Stimulated activated CD8-positive, alpha-beta memory T cell treated with anti-CD3 and anti-CD28 coated beads, Interleukin-7, amount 100 ng/mL, for 1 hour (primary cell): ENCODE measurements around the gene C1R.
"Not testable (repeated sequence)": the region's sequence is repeated elsewhere in the genome, so short reads cannot be mapped to it uniquely, and the experiment has no call there.

ENCODE experiments used
- DNase-seq, 2 donors: peaks; one replicate each; pipeline ENCODE4 v3.0.0-alpha.2; 2020; ENCODE audit warnings: low read depth in 2 of 2

The C1R gene

DNA sequence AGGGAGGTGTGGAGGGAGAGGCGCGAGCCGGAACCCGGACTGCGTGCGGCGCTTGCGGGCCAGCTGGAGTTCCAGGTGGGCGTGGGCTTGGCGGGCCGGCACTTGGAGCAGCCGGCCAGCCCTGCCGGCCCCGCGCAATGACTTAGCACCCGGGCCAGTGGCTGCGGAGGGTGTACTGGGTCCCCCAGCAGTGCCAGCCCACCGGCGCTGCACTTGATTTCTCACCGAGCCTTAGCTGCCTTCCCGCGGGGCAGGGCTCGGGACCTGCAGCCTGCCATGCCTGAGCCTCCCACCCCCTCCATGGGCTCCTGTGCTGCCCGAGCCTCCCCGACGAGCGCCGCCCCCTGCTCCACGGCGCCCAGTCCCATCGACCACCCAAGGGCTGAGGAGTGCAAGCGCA lies 54.8 kb downstream of the C1R start:
- DNase-seq, result not testable (repeated sequence)

DNA sequence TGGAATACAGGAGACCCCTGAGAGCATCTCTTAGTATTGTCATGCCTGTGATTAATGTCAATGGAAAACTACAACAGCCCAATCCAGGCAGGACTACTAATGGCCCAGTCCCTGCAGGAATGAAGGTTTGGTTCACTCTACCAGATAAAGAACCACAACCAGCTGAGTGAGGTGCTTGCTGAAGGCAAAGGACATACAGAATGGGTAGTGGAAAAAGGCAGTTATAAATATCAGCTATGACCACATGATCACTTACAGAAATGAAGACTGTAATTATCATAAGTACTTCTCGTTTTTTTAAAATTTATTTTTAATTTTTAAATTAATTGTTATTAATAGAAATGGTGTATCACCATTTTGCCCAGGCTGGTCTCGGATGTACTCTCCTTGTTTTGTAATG lies 56.8 kb downstream of the C1R start:
- DNase-seq, result no peak

DNA sequence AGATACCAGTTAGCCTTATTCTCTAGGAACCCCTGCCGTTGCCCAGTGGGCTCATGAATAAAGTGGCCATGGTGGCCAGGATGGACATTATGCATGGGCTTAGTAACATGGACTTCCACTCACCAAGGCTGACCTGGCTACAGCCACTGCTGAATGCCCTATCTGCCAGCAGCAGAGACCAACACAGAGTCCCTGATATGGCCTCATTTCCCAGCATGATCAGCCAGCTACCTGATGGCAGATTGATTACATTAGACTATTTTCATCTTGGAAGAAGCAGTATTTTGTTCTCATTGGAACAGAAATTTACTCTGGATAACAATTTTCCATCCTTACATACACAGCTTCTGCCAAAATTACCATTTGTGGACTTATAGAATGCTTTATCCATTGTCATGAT lies 57.8 kb downstream of the C1R start:
- DNase-seq, result no peak

DNA sequence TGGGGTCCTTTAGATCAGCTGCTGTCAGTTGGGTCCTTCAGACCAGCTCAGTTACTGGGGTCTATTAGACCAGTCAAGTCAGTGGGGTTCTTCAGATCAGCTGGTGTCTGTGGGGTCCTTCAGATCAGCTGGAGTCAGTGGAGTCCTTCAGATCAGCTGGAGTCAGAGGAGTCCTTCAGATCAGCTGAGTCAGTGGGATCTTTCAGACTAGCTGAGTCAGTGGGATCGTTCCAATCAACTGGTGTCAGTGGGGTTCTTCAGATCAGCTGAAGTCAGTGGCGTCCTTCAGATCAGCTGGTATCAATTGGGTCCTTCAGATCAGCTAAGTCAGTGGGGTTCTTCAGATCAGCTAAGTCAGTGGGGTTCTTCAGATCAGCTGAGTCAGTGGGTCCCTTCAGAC lies 59.3 kb downstream of the C1R start:
- DNase-seq, result no peak

DNA sequence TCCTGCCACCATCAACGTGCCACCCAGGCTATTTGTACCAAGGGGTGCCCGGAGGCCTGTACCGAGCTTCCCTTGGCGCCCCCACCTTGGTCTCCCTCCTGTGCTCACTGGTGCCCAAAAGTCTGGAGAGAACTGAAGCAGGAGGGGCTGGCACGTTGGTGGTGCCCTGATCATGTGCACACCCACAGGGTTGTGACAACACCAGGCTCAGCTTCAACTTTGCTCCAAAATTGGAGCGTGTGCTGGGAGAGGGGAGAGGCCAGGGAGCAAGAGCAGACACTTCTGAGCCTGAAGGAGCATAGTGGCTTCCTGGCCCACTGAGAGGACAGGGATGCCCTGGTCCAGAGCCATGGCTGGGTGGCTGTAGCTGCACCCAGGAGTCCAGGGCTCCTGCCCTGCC lies 60.9 kb downstream of the C1R start:
- no peak for DNase-seq
